H9 (cell line): ENCODE data around the gene COL4A2. TPM values are rescaled to one million over a fixed set of nuclear protein-coding genes. Genes with fewer than 3 reads are reported as not detected.

Source experiments
- DNase-seq: peaks from one replicate; pipeline ENCODE4 v3.0.0-alpha.2; 2017
- H2AFZ ChIP-seq: one replicate; pipeline ENCODE4 v1.6.1; 2013; ENCODE audit warnings: mild to moderate bottlenecking, low read length, control low read depth, moderate library complexity
- H2AK5ac ChIP-seq: 2 replicates; pipeline ENCODE4 v1.6.1; 2013; ENCODE audit warnings: low read length, control low read depth, mixed read lengths; ENCODE audit not compliant: insufficient read length
- H2BK120ac ChIP-seq: one replicate; pipeline ENCODE4 v1.6.1; 2013; ENCODE audit warnings: low read depth, mild to moderate bottlenecking, low read length, control low read depth, inconsistent platforms; ENCODE audit not compliant: poor library complexity, severe bottlenecking
- H2BK12ac ChIP-seq: 2 replicates; pipeline ENCODE4 v1.6.1; 2013; ENCODE audit warnings: low read length, control low read depth, mixed read lengths, low read depth; ENCODE audit not compliant: insufficient read length
- H2BK15ac ChIP-seq: 2 replicates; pipeline ENCODE4 v1.6.1; 2013; ENCODE audit warnings: low read depth, low read length, control low read depth
- H2BK20ac ChIP-seq: one replicate; pipeline ENCODE4 v1.6.1; 2013; ENCODE audit warnings: low read depth, mild to moderate bottlenecking, low read length, control low read depth, inconsistent platforms; ENCODE audit not compliant: poor library complexity, severe bottlenecking
- H2BK5ac ChIP-seq: 2 replicates; pipeline ENCODE4 v1.6.1; 2013; ENCODE audit warnings: low read length, control low read depth, mixed read lengths; ENCODE audit not compliant: insufficient read length
- H3K14ac ChIP-seq: 2 replicates; pipeline ENCODE4 v1.6.1; 2013; ENCODE audit warnings: low read length, control low read depth; ENCODE audit not compliant: insufficient read depth
- H3K18ac ChIP-seq: 2 replicates; pipeline ENCODE4 v1.6.1; 2013; ENCODE audit warnings: low read depth, mild to moderate bottlenecking, mixed read lengths, low read length, control low read depth; ENCODE audit not compliant: insufficient read length
- H3K23ac ChIP-seq: 2 replicates; pipeline ENCODE4 v1.6.1; 2013; ENCODE audit warnings: low read length, control low read depth, mixed read lengths, low read depth; ENCODE audit not compliant: insufficient read length
- H3K23me2 ChIP-seq: 2 replicates; pipeline ENCODE4 v1.6.1; 2013; ENCODE audit warnings: low read depth, mild to moderate bottlenecking, mixed read lengths, low read length, control low read depth; ENCODE audit not compliant: insufficient read length, poor library complexity, severe bottlenecking
- H3K27ac ChIP-seq: 2 replicates; pipeline ENCODE4 v1.5.1; 2013; ENCODE audit warnings: low read length, control low read depth, mixed read lengths, low read depth; ENCODE audit not compliant: insufficient read length
- H3K27me3 ChIP-seq: 2 replicates; pipeline ENCODE4 v1.6.1; 2013; ENCODE audit warnings: low read length, control low read depth, inconsistent platforms; ENCODE audit not compliant: insufficient read depth
- H3K4ac ChIP-seq: 2 replicates; pipeline ENCODE4 v1.6.1; 2013; ENCODE audit warnings: low read depth, mild to moderate bottlenecking, control low read depth, inconsistent platforms, low read length, moderate library complexity
- H3K4me1 ChIP-seq: 2 replicates; pipeline ENCODE4 v1.6.1; 2013; ENCODE audit warnings: low read length, control low read depth, inconsistent platforms; ENCODE audit not compliant: insufficient read depth
- H3K4me2 ChIP-seq: 2 replicates; pipeline ENCODE4 v1.6.1; 2013; ENCODE audit warnings: low read length, control low read depth, mixed read lengths; ENCODE audit not compliant: insufficient read length, insufficient read depth
- H3K56ac ChIP-seq: 2 replicates; pipeline ENCODE4 v1.6.1; 2013; ENCODE audit warnings: low read depth, mild to moderate bottlenecking, mixed read lengths, low read length, control low read depth; ENCODE audit not compliant: insufficient read length
- H3K79me1 ChIP-seq: 2 replicates; pipeline ENCODE4 v1.6.1; 2013; ENCODE audit warnings: low read depth, mild to moderate bottlenecking, moderate library complexity, low read length, control low read depth, inconsistent platforms; ENCODE audit not compliant: insufficient read depth, poor library complexity, severe bottlenecking
- H3K79me2 ChIP-seq: 2 replicates; pipeline ENCODE4 v1.6.1; 2013; ENCODE audit warnings: low read length, control low read depth, inconsistent platforms; ENCODE audit not compliant: insufficient read depth
- H3K9ac ChIP-seq: 2 replicates; pipeline ENCODE4 v1.6.1; 2013; ENCODE audit warnings: low read length, control low read depth, mixed read lengths; ENCODE audit not compliant: insufficient read length; ENCODE audit errors: extremely low read depth
- H3K9me3 ChIP-seq: one replicate; pipeline ENCODE4 v1.6.1; 2013; ENCODE audit warnings: low read depth, low read length, inconsistent platforms; ENCODE audit not compliant: control insufficient read depth
- H3T11ph ChIP-seq: one replicate; pipeline ENCODE4 v1.6.1; 2013; ENCODE audit warnings: mild to moderate bottlenecking, low read length, control low read depth, inconsistent platforms
- H4K20me1 ChIP-seq: one replicate; pipeline ENCODE4 v1.6.1; 2013; ENCODE audit not compliant: control insufficient read depth, insufficient read length, insufficient read depth
- H4K5ac ChIP-seq: 2 replicates; pipeline ENCODE4 v1.6.1; 2013; ENCODE audit warnings: low read depth, mild to moderate bottlenecking, mixed read lengths, low read length, control low read depth; ENCODE audit not compliant: insufficient read length
- H4K8ac ChIP-seq: replicated peaks from 2 replicates; pipeline ENCODE4 v1.6.1; 2013; ENCODE audit warnings: low read length, control low read depth, mixed read lengths, low read depth; ENCODE audit not compliant: insufficient read length
- H4K91ac ChIP-seq: 2 replicates; pipeline ENCODE4 v1.6.1; 2013; ENCODE audit warnings: low read depth, mild to moderate bottlenecking, moderate library complexity, mixed read lengths, low read length, control low read depth; ENCODE audit not compliant: insufficient read length
- H3K27ac Mint-ChIP-seq, 3 experiments: 2 replicates in 2 of 3; 3 replicates in 1 of 3; pipeline ENCODE4 v1.8.0; 2020 to 2021; ENCODE audit warnings: mixed read lengths in 3 of 3, mild to moderate bottlenecking in 1 of 3, moderate library complexity in 1 of 3
- H3K27me3 Mint-ChIP-seq: 2 replicates; pipeline ENCODE4 v1.8.0; 2021; ENCODE audit warnings: low read depth, mild to moderate bottlenecking, moderate library complexity, mixed read lengths
- H3K36me3 Mint-ChIP-seq, 3 experiments: 2 replicates in 2 of 3; 3 replicates in 1 of 3; pipeline ENCODE4 v1.8.0; 2020 to 2021; ENCODE audit warnings: low read depth in 3 of 3, mixed read lengths in 3 of 3; ENCODE audit not compliant: insufficient read depth in 1 of 3
- H3K4me1 Mint-ChIP-seq, 2 experiments: 2 replicates each; pipeline ENCODE4 v1.8.0; 2020; ENCODE audit warnings: mixed read lengths in 2 of 2
- H3K4me3 Mint-ChIP-seq, 2 experiments: 2 replicates in 1 of 2; 3 replicates in 1 of 2; pipeline ENCODE4 v1.8.0; 2020 to 2021; ENCODE audit warnings: mild to moderate bottlenecking in 2 of 2, mixed read lengths in 2 of 2, moderate library complexity in 1 of 2
- H3K9me3 Mint-ChIP-seq, 2 experiments: 2 replicates in 1 of 2; 3 replicates in 1 of 2; pipeline ENCODE4 v1.8.0; 2020; ENCODE audit warnings: mild to moderate bottlenecking in 2 of 2, mixed read lengths in 2 of 2, moderate library complexity in 1 of 2
- WGBS: extraction: QIAGEN DNeasy Blood & Tissue Kit; methylation state at CpG from one replicate; pipeline ENCODE4 v1.1.7; 2013; ENCODE audit warnings: missing lambda C conversion rate, low lambda C conversion rate, mixed read lengths; ENCODE audit not compliant: insufficient read length; ENCODE audit errors: extremely low coverage; 5-methylcytosine and 5-hydroxymethylcytosine counted together
- total RNA-seq: library from RNA; stranded (reverse); gene quantifications from 2 replicates; pipeline ENCODE4 v1.2.1, GENCODE V29; 2021
- TF ChIP-seq, protein P1 (sequence below): fragments of 200-600 bp; sonication (generic); conservative IDR thresholded peaks from 3 replicates; pipeline ENCODE4 v1.8.0; 2021; ENCODE audit warnings: antibody characterized with exemption, mild to moderate bottlenecking

Gene COL4A2
- total RNA-seq, 1 experiment from 2014 or later: 76.5 TPM

- Histone ChIP-seq H3K14ac (no peak overlapping the region), H3K9ac (no peak overlapping the region), H3K4ac (no peak overlapping the region), H3K4me2 (no peak overlapping the region), H3K9me3 (no peaks in the 10 kb centered on the region), H4K91ac (no peak overlapping the region), H2BK12ac (no peak overlapping the region), H4K20me1 (no peaks in the 10 kb centered on the region), H2AFZ (no peak overlapping the region), H3K23me2 (no peaks in the 10 kb centered on the region), H3K4me1 (no peaks in the 10 kb centered on the region; the same call in 1 of the 2 replicates), H3K79me1 (no peaks in the 10 kb centered on the region), H3T11ph (no peak overlapping the region), H4K8ac (no peak overlapping the region), H2BK5ac (no peak overlapping the region), H3K56ac (no peak overlapping the region), H3K27me3 (no peaks in the 10 kb centered on the region), H4K5ac (no peak overlapping the region), H2BK20ac (no peak overlapping the region), H3K23ac (no peak overlapping the region), H3K79me2 (no peaks in the 10 kb centered on the region; the same call in 1 of the 2 replicates), H2BK15ac (no peak overlapping the region), H3K18ac (no peak overlapping the region), H2BK120ac (no peak overlapping the region), H2AK5ac (no peak overlapping the region), H3K27ac (no peak overlapping the region)
- Mint-ChIP-seq H3K27me3 (peaks cover 2% of the 10 kb centered on the region; the same call in 1 of the 2 replicates), H3K4me1 (peaks cover 24 to 25% of the 10 kb centered on the region in 2 experiments), H3K36me3 (peaks cover 0 to 4% (median 3%) of the 10 kb centered on the region in 3 experiments; a peak in 2 of 7 replicates), H3K4me3 (no peak overlapping the region), H3K9me3 (no peaks in the 10 kb centered on the region), H3K27ac (no peak overlapping the region)
- TF ChIP-seq, protein P1, sequence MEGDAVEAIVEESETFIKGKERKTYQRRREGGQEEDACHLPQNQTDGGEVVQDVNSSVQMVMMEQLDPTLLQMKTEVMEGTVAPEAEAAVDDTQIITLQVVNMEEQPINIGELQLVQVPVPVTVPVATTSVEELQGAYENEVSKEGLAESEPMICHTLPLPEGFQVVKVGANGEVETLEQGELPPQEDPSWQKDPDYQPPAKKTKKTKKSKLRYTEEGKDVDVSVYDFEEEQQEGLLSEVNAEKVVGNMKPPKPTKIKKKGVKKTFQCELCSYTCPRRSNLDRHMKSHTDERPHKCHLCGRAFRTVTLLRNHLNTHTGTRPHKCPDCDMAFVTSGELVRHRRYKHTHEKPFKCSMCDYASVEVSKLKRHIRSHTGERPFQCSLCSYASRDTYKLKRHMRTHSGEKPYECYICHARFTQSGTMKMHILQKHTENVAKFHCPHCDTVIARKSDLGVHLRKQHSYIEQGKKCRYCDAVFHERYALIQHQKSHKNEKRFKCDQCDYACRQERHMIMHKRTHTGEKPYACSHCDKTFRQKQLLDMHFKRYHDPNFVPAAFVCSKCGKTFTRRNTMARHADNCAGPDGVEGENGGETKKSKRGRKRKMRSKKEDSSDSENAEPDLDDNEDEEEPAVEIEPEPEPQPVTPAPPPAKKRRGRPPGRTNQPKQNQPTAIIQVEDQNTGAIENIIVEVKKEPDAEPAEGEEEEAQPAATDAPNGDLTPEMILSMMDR: no peak
- WGBS: no CpG with 5 or more reads among the region's 3 CpGs
- DNase-seq: no peak
Measured at GRCh38 chr13:110257408-110257807, 49.7 kb upstream of the COL4A2 start.
